ENCODE results near the gene PAM.

PAM gene

GRCh38 chr5:102782217-102782872, 27.2 kb downstream of the PAM start:
- no peak for DNase-seq

GRCh38 chr5:102787134-102787533, 32.0 kb downstream of the PAM start:
- DNase-seq = no peak

- no peak for DNase-seq
These were observed 33.7 kb downstream of the PAM start for GRCh38 chr5:102788788-102789187.

GRCh38 chr5:102789469-102789868, 34.4 kb downstream of the PAM start:
- no peak for DNase-seq

GRCh38 chr5:102790748-102791147, 35.6 kb downstream of the PAM start:
- no peak for DNase-seq

GRCh38 chr5:102792705-102793104, 37.6 kb downstream of the PAM start:
- peak; percentile 24 for DNase-seq

- no peak for DNase-seq
These were observed 38.9 kb downstream of the PAM start for GRCh38 chr5:102794047-102794446.

GRCh38 chr5:102794677-102795331, 39.7 kb downstream of the PAM start:
- DNase-seq = no peak

GRCh38 chr5:102795526-102795925, 40.4 kb downstream of the PAM start:
- no peak for DNase-seq

GRCh38 chr5:102796009-102796408, 40.9 kb downstream of the PAM start:
- DNase-seq = no peak

GRCh38 chr5:102796498-102796897, 41.4 kb downstream of the PAM start:
- peak; percentile 10 for DNase-seq

GRCh38 chr5:102797322-102797884, 42.3 kb downstream of the PAM start:
- no peak for DNase-seq

- DNase-seq = no peak
These were observed 43.1 kb downstream of the PAM start for GRCh38 chr5:102798104-102798785.

- DNase-seq = peak; percentile 23
These were observed 43.9 kb downstream of the PAM start for GRCh38 chr5:102799017-102799416.

- DNase-seq = no peak
These were observed 45.3 kb downstream of the PAM start for GRCh38 chr5:102800427-102800826.

GRCh38 chr5:102801371-102801770, 46.3 kb downstream of the PAM start:
- no peak for DNase-seq

- no peak for DNase-seq
These were observed 47.8 kb downstream of the PAM start for GRCh38 chr5:102802708-102803458.

- peak; percentile 75 for DNase-seq
These were observed 52.9 kb downstream of the PAM start for GRCh38 chr5:102807878-102808502.

GRCh38 chr5:102809033-102809432, 53.9 kb downstream of the PAM start:
- peak; percentile 5 for DNase-seq

GRCh38 chr5:102811972-102812371, 56.9 kb downstream of the PAM start:
- peak; percentile 77 for DNase-seq

- no peak for DNase-seq
These were observed 58.6 kb downstream of the PAM start for GRCh38 chr5:102813740-102814139.

GRCh38 chr5:102815084-102815483, 60.0 kb downstream of the PAM start:
- DNase-seq = no peak

Data from fibroblast of skin of right biceps (primary cell).